HG02759 (cell line): ENCODE measurements around the gene TRMT1.

Experiments
- ATAC-seq: cut with Tn5 transposase; IDR thresholded peaks from one replicate; pipeline ENCODE4 v1.9.1; 2021; ENCODE audit warnings: mild to moderate bottlenecking, moderate library complexity; ENCODE audit not compliant: unreplicated experiment

Gene TRMT1

GRCh38 chr19:13127811-13128575 lies 11.5 kb upstream of the TRMT1 start:
- ATAC-seq, result no peak

GRCh38 chr19:13127051-13127450 lies 10.5 kb upstream of the TRMT1 start:
- no peak for ATAC-seq

GRCh38 chr19:13122980-13123957 lies 6.7 kb upstream of the TRMT1 start:
- no peak for ATAC-seq

- no peak for ATAC-seq
Observed at GRCh38 chr19:13122275-13122878, 5.8 kb upstream of the TRMT1 start.

GRCh38 chr19:13121551-13122274 lies 5.2 kb upstream of the TRMT1 start:
- no peak for ATAC-seq

GRCh38 chr19:13120817-13121216 lies 4.3 kb upstream of the TRMT1 start:
- no peak for ATAC-seq

- ATAC-seq, result no peak
Observed at GRCh38 chr19:13120031-13120430, 3.5 kb upstream of the TRMT1 start.

GRCh38 chr19:13119627-13120026 lies 3.1 kb upstream of the TRMT1 start:
- no peak for ATAC-seq

GRCh38 chr19:13118424-13119193 lies 2.1 kb upstream of the TRMT1 start:
- ATAC-seq, result peak; percentile 8

- ATAC-seq, result peak; percentile 75
Observed at GRCh38 chr19:13117772-13118423, 1.4 kb upstream of the TRMT1 start, which contains the start of gene NACC1. NACC1 (plus strand) TSS chr19:13118264; CDS start chr19:13135208, 16,944 bp downstream.

GRCh38 chr19:13117176-13117771 lies 734 bp upstream of the TRMT1 start:
- ATAC-seq, result no peak

GRCh38 chr19:13115936-13116281 lies 631 bp downstream of the TRMT1 start:
- ATAC-seq, result no peak

- no peak for ATAC-seq
Observed at GRCh38 chr19:13112555-13112954, 4.0 kb downstream of the TRMT1 start.

GRCh38 chr19:13110099-13110610 lies 6.4 kb downstream of the TRMT1 start:
- ATAC-seq, result no peak

- ATAC-seq, result no peak
Observed at GRCh38 chr19:13109361-13110098, 7.0 kb downstream of the TRMT1 start.

- no peak for ATAC-seq
Observed at GRCh38 chr19:13104848-13105711, 11.5 kb downstream of the TRMT1 start.

- peak; percentile 39 for ATAC-seq
Observed at GRCh38 chr19:13104360-13104847, 12.1 kb downstream of the TRMT1 start.
